ENCODE results near the gene IGFLR1. TPM values are rescaled to one million over a fixed set of nuclear protein-coding genes. Genes with fewer than 3 reads are reported as not detected.

Gene IGFLR1
- total and polyA plus RNA-seq, 2 donors (not counting 3 experiments of a cell fraction or from before 2014, with no cell fraction given) = 2.6 to 7.6 TPM

DNA sequence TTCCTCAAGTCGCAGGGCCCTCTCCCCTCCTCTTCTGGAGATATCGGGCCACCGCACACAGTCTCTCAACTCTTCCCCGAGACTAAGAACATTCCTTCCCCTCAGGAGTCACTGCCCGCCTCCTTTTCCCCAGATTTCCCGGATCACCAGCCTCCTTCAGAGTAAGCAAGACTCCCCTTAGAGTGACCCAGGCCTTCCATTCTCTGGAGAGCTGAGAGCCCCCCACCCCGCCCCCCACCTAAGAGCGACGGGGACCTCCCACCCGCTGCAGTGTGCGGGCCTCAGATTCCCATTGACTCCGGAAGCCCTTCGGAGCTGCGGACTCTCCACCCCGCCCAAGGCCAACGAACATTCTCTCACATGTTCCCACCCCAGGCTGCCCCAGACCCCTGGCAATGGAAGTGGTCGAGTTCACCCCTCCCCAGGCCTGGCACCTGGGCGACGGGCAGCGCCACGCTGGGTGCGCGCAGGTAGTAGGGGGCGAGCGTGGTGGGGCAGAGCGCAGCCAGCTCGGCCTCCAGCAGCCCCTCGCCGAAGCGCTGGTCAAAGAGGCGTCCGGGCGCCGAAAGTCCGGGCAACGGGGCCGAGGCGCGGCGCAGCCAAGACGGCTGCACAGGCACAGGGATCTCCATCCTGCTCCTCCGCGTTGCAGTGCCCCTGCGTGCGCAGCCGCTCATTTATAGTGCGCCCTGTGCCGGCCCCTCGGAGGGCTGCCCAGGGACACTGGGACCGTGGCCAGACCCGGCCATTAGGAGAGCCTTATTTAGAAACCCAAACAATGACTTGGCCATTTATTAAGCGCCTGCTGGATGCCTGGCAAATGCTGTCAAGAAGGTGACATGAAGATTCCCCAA is 14.4 kb upstream of the IGFLR1 start, which contains the start of gene HSPB6:
Gene HSPB6, minus strand, starts transcription at position 653 of the 854 bp plus-strand sequence. Its CDS starts 21 bp downstream, at position 632.
- H3K4me2 ChIP-seq (ENCODE audit: insufficient read depth, low read length) = peak within 1 kb of the TSS; percentile 45
- DNase-seq (ENCODE audit: low read depth, low spot score) (peak; percentile 37), FAIRE-seq (peak; percentile 50)
- H3K9me1 ChIP-seq (replicated peaks; ENCODE audit: control insufficient read depth, extremely low read depth, insufficient read depth, low read length) = no peaks in the 10 kb centered on the region
- H3K27me3 ChIP-seq (ENCODE audit: control insufficient read depth in 2 of 2, insufficient read depth in 2 of 2, low read length in 2 of 2) = no peaks in the 10 kb centered on the region
- H3K4me1 ChIP-seq (ENCODE audit: control insufficient read depth, extremely low read depth, insufficient read depth, low read length) = peaks cover 22% of the 10 kb centered on the region
- no peak for TF ChIP-seq GATA2 (IDR thresholded peaks at IDR 0.05; ENCODE audit: insufficient read depth, insufficient read length, low read depth, low read length)
- no peak for TF ChIP-seq JUN (IDR thresholded peaks at IDR 0.05; ENCODE audit: borderline replicate concordance, insufficient read depth, insufficient read length, low read depth)
- TF ChIP-seq MAX (IDR thresholded peaks at IDR 0.05; ENCODE audit: insufficient read depth, insufficient read length) = no peak
- TF ChIP-seq POLR2A (IDR thresholded peaks at IDR 0.05; ENCODE audit: low read depth, low read length) = no peak
- TF ChIP-seq EZH2 (IDR thresholded peaks at IDR 0.05; ENCODE audit: borderline replicate concordance, low read depth, low read length, severe bottlenecking) = no peak
- TF ChIP-seq FOS (IDR thresholded peaks at IDR 0.05; ENCODE audit: borderline replicate concordance, insufficient read depth, low read length) = no peak
- H3K36me3 ChIP-seq (ENCODE audit: control insufficient read depth in 2 of 2, extremely low read depth in 1 of 2, insufficient read depth in 2 of 2, low read length in 2 of 2) = peaks cover 0 to 13% of the 10 kb centered on the region in 2 experiments
- ChIA-PET CTCF (interaction anchor here (0.9 kb wide), 3 partner anchors 8 to 16 kb away, joined by 3 to 4 read pairs (median 3); partner anchors contain the start of genes LIN37, PSENEN and U2AF1L4), POLR2A (interaction anchor here (0.9 to 1.0 kb wide), 2 partner anchors 8 to 16 kb away, joined by 3 to 5 read pairs; partner anchors contain the start of gene LIN37)
- no peaks in the 10 kb centered on the region for H3K9me3 ChIP-seq (replicated peaks; ENCODE audit: control insufficient read depth, insufficient read depth, low read length)
- BruUV-seq (replicated peaks) = no TSS peak
- dilution Hi-C loops (cut with MboI; ENCODE audit: extremely low pct_ligation_motif_present, low sequenced_read_pairs) = no loop called here
- intact Hi-C loops (cut with micrococcal nuclease) = loop anchor here (1.0 to 5.0 kb wide), 2 partner anchors 8 to 109 kb away; partner anchors contain the start of genes COX6B1 and LIN37
- no peaks in the 10 kb centered on the region for H4K20me1 ChIP-seq (replicated peaks; ENCODE audit: control insufficient read depth, extremely low read depth, insufficient read depth, low read length)
- peaks cover 14% of the 10 kb centered on the region for H3K79me2 ChIP-seq (ENCODE audit: control insufficient read depth, insufficient read depth, low read length)
- H2AFZ ChIP-seq (ENCODE audit: low read depth, low read length) = peak within 1 kb of the TSS; percentile 45
- peak within 1 kb of the TSS; percentile 56 for H3K9ac ChIP-seq (replicated peaks; ENCODE audit: extremely low read depth, insufficient read depth, low read length)
- peak within 1 kb of the TSS in 2 of 3 experiments; percentile 16 to 27 for H3K4me3 ChIP-seq (replicated peaks in 1 of 3; ENCODE audit: insufficient read depth in 1 of 3, low read depth in 1 of 3, low read length in 3 of 3)
- peak within 1 kb of the TSS; percentile 78 for H3K27ac ChIP-seq (ENCODE audit: insufficient read depth, low read depth, low read length)
